IMR-90 (cell line): Measurements from ENCODE around the gene SARM1.

ENCODE experiments used
- CEBPB ChIP-seq: IDR thresholded peaks from 2 replicates; pipeline ENCODE4 v1.6.1; 2012; ENCODE audit warnings: low read depth, low read length, improper control_type of control experiment
- CHD1 ChIP-seq: IDR thresholded peaks from 2 replicates; pipeline ENCODE4 v1.6.1; 2012; ENCODE audit warnings: low read depth, low read length, improper control_type of control experiment
- CTCF ChIP-seq: conservative IDR thresholded peaks from 2 replicates; pipeline ENCODE4 v1.5.1; 2012; ENCODE audit warnings: mild to moderate bottlenecking, low read depth, low read length, improper control_type of control experiment
- ELK1 ChIP-seq: fragments of 150-350 bp; IDR thresholded peaks from 2 replicates; pipeline ENCODE4 v1.6.1; 2016; ENCODE audit warnings: low read depth, mild to moderate bottlenecking, low read length, moderate library complexity, borderline replicate concordance
- MAFK ChIP-seq: IDR thresholded peaks from 2 replicates; pipeline ENCODE4 v1.6.1; 2012; ENCODE audit warnings: low read depth, low read length, improper control_type of control experiment
- MAZ ChIP-seq: IDR thresholded peaks from 2 replicates; pipeline ENCODE4 v1.6.1; 2012; ENCODE audit warnings: low read depth, mild to moderate bottlenecking, low read length, improper control_type of control experiment, moderate library complexity, borderline replicate concordance
- POLR2A ChIP-seq: IDR thresholded peaks from 2 replicates; pipeline ENCODE4 v1.6.1; 2012; ENCODE audit warnings: mild to moderate bottlenecking, low read depth, low read length
- RAD21 ChIP-seq: IDR thresholded peaks from 2 replicates; pipeline ENCODE4 v1.6.1; 2012; ENCODE audit warnings: low read length, improper control_type of control experiment
- RFX5 ChIP-seq: IDR thresholded peaks from 2 replicates; pipeline ENCODE4 v1.8.0; 2012; ENCODE audit warnings: low read depth, mild to moderate bottlenecking, low read length, moderate library complexity
- SMC3 ChIP-seq: fragments of 150-350 bp; IDR thresholded peaks from 2 replicates; pipeline ENCODE4 v1.6.1; 2016; ENCODE audit warnings: low read depth, mild to moderate bottlenecking, antibody characterized with exemption, low read length, moderate library complexity
- USF2 ChIP-seq: fragments of 150-350 bp; IDR thresholded peaks from 2 replicates; pipeline ENCODE4 v1.6.1; 2017; ENCODE audit warnings: mild to moderate bottlenecking, antibody characterized with exemption, low read length, low read depth

- TF ChIP-seq CTCF, result no peak
- no peak for TF ChIP-seq RAD21
- TF ChIP-seq MAZ, result no peak
- TF ChIP-seq RFX5, result no peak
- TF ChIP-seq POLR2A, result no peak
- no peak for TF ChIP-seq SMC3
- no peak for TF ChIP-seq ELK1
- no peak for TF ChIP-seq CEBPB
- no peak for TF ChIP-seq MAFK
- TF ChIP-seq CHD1, result no peak
- TF ChIP-seq USF2, result no peak
These were observed 19.5 kb downstream of the SARM1 start for GRCh38 chr17:28390984-28391383.
